ENCODE data around the gene NXPE1.

The NXPE1 gene

GRCh38 chr11:114562166-114562916 is 2.7 kb upstream of the NXPE1 start:
- no peak for DNase-seq

DNA sequence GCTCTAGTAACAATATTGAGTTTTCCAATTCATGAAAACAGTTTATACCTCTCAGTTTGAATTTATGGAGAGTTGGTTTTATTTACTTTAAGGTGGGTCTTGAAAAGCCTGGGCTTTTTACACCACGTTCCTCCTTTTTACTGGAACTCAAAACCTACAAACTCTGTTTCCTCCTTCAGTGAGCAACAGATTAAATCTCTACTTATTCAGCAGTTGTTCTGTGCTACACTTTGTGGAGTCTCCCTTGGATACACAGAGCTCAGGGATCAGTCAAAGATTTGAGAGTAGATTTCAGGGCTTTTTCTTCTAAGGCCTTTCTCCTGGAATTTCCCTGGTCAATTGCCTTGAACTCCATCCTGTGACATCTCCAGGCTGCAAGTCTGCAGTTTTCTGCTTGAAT is 3.5 kb downstream of the NXPE1 start:
- DNase-seq: no peak

DNA sequence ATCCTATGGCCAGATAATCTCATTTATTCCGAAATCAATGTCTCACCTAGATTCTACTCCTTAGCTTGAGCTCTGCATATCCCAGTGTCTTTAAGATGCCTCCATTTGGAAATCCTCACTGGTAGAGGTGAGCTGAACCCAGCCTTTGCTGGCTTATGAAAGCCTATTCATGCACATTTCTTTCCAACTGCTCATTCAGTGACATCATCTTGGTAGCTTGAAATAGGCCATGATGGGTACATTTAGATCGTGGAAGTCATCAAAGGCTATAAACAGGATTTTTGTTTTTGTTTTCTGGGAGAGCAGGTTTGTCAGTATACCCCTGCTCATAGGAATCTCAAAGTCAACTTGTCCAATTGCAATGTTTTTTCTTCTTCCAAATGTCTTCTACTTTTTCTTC is 6.0 kb downstream of the NXPE1 start:
- no peak for DNase-seq

- DNase-seq: no peak
These were observed 8.6 kb downstream of the NXPE1 start for GRCh38 chr11:114551060-114551459.

DNA sequence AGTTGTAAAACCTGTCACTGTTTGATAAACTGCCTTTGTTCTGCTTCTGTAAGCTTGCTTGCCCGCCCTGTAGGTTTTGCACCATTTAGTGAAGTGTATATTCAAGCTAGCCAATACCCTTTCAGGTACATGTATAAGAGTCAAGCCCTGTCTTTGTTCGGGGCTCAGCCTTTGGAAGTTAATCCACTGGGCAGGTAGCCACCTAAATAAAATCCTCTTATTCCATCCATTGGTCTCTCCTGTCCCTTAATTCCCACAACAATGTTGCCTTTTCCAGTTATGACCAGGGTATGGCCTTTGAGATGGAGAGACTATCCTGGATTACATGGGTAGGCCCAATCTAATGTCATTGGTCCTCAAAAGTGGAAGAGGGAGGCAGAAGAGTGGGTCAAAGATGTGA is 34.0 kb downstream of the NXPE1 start:
- DNase-seq: no peak

GRCh38 chr11:114524122-114524521 is 35.6 kb downstream of the NXPE1 start:
- no peak for DNase-seq

DNA sequence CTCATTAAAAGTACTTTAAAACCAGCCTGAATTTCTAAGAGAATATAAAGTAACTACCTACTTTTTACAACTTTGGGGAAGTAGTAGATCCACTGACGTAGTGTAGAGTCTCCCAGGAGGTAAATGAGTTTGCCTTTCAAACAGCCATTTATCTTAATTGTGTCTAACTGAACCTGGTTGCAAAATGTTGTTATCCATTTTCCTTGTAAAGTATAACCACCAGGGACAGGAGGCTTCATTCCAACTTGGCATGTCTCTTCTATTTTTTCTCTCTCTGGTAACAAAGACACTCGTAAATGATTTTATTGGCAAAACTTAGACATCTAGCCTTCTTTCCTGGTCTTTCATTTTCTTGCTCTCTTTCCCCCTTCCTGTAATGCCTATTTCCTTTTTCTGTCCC is 36.9 kb downstream of the NXPE1 start:
- no peak for DNase-seq

- DNase-seq: no peak
These were observed 48.1 kb downstream of the NXPE1 start for GRCh38 chr11:114511538-114511937.

GRCh38 chr11:114511079-114511478 is 48.6 kb downstream of the NXPE1 start:
- DNase-seq: no peak

- DNase-seq: no peak
These were observed 57.8 kb downstream of the NXPE1 start for GRCh38 chr11:114501901-114502300.

DNA sequence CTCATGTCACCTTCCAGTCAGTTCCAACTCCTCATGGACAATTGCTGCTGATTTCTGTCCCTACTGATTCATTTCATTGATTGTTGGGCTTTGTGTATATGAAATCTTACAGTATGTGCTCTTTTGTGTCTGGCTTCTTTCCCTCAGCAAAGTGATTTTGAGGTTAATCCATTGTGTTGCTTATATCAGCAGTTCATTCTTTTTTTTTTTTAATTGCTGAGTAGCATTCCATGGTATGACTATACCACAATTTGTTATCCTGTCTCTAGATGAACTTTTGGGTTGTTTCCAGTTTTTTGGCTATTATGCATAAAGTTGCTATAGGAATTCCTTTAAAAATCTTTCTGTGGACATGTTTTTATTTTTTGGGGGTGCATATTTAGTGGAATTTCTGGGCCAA is 59.9 kb downstream of the NXPE1 start:
- no peak for DNase-seq

- no peak for DNase-seq
These were observed 62.8 kb downstream of the NXPE1 start for GRCh38 chr11:114496915-114497314.

DNA sequence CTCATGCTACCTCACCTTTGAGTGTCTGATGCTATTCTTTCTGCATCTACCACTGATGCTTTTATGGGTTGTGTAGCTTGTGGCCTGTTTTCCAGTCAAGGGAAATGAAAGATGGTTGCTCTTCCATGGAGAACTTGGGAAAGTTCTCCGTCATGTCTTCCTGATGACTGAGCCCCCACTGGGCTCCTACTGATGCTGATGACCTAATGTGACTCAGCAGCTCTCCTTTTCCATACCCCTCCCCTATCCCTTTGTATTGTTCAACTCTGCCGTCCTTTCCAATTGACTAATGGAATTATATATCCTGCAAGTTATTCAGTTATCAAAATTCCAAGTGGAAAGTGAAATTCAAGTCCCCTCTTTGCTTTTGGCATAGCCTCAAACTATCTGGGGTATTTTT is 75.8 kb downstream of the NXPE1 start:
- DNase-seq: no peak

DNA sequence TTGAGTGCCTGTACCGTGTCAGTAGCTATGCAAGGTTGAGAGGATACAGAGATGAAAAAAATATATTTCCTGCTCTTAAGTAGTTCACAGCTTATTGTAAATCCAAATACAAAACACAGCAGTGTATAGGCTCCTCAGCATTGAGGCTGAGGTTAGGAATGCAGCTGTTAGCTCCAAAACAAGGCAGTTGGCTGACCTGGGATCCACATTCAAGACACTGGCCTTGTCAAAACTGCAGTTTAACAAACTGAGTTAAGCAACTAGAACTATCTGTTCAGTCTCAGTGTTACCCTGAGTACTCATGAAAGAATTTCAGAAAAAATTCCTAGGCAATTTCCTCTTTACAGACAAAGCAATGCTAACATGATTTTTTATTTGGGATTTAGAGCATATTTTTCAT is 77.6 kb downstream of the NXPE1 start:
- DNase-seq: no peak

DNA sequence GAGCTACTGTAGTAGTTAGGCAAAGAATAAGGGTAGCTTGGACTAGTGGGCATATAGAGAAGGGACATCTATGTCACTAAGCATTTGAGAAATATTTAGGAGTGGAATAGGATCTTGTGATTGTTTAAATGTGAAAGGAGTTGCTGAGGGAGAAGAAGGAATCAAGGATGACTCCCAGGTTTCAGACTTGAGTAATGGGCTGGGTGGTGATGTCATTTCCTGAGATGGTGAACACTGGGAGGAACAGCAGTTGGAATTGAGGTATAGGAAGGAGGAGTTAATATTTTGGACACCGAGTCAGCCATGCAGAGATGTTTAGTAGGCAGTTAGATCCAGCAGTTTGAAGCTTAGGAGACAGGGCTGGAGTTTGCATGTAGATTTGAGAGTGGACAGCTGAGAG is 80.3 kb downstream of the NXPE1 start:
- no peak for DNase-seq

- no peak for DNase-seq
These were observed 80.9 kb downstream of the NXPE1 start for GRCh38 chr11:114478768-114479167.

GRCh38 chr11:114478001-114478410 is 81.7 kb downstream of the NXPE1 start:
- no peak for DNase-seq

GRCh38 chr11:114472661-114473060 is 87.0 kb downstream of the NXPE1 start:
- no peak for DNase-seq

All from stimulated activated CD4-positive, alpha-beta T cell treated with anti-CD3 and anti-CD28 coated beads, Interleukin-4, amount 100 ng/mL, for 4 hours (primary cell).